ENCODE data around the gene SH3D19. TPM values are rescaled to one million over a fixed set of nuclear protein-coding genes. Genes with fewer than 3 reads are reported as not detected.

Gene SH3D19
- total RNA-seq, 1 donor from 2014 or later: 66.5 TPM

GRCh38 chr4:151206241-151207005 is 119.0 kb downstream of the SH3D19 start:
- Mint-ChIP-seq H3K36me3 (ENCODE audit: low read depth, unreplicated experiment) (no peaks in the 10 kb centered on the region), H3K27ac (ENCODE audit: unreplicated experiment) (no peak overlapping the region), H3K4me1 (ENCODE audit: low read depth, unreplicated experiment) (peaks cover 38% of the 10 kb centered on the region), H3K9me3 (ENCODE audit: unreplicated experiment) (no peaks in the 10 kb centered on the region), H3K27me3 (ENCODE audit: low read depth, unreplicated experiment) (no peaks in the 10 kb centered on the region), H3K4me3 (ENCODE audit: unreplicated experiment) (no peak overlapping the region)
- Histone ChIP-seq H3K4me3 (ENCODE audit: insufficient read depth, low read depth, low read length) (no peak overlapping the region), H3K27me3 (ENCODE audit: insufficient read depth, low read length) (no peaks in the 10 kb centered on the region), H2AFZ (ENCODE audit: low read depth, low read length) (no peak overlapping the region), H3K9me3 (ENCODE audit: insufficient read depth, low read depth, low read length) (no peaks in the 10 kb centered on the region), H3K27ac (ENCODE audit: low read depth, low read length) (no peak overlapping the region), H3K79me2 (ENCODE audit: insufficient read depth, low read length) (no peaks in the 10 kb centered on the region), H3K4me2 (ENCODE audit: low read length) (no peak overlapping the region), H4K20me1 (ENCODE audit: insufficient read depth, low read length) (peaks cover 8% of the 10 kb centered on the region), H3K36me3 (ENCODE audit: insufficient read depth, low read length) (no peaks in the 10 kb centered on the region), H3K4me1 (ENCODE audit: insufficient read depth, low read length) (peaks cover 10% of the 10 kb centered on the region), H3K9ac (ENCODE audit: low read length) (no peak overlapping the region)
- DNase-seq (ENCODE audit: low read depth) (no peak), FAIRE-seq (no peak)
- no peak for TF ChIP-seq CTCF (IDR thresholded peaks at IDR 0.05; ENCODE audit: insufficient read depth, low read depth, low read length)
- no peak for TF ChIP-seq EZH2 (IDR thresholded peaks at IDR 0.05; ENCODE audit: insufficient read depth, low read length)

GRCh38 chr4:151205722-151206121 is 119.7 kb downstream of the SH3D19 start:
- no peaks in the 10 kb centered on the region for H3K79me2 ChIP-seq (ENCODE audit: insufficient read depth, low read length)
- H3K36me3 Mint-ChIP-seq (ENCODE audit: low read depth, unreplicated experiment): no peaks in the 10 kb centered on the region
- peaks cover 10% of the 10 kb centered on the region for H3K4me1 ChIP-seq (ENCODE audit: insufficient read depth, low read length)
- H3K9me3 ChIP-seq (ENCODE audit: insufficient read depth, low read depth, low read length): no peaks in the 10 kb centered on the region
- H3K27me3 Mint-ChIP-seq (ENCODE audit: low read depth, unreplicated experiment): no peaks in the 10 kb centered on the region
- H3K9ac ChIP-seq (ENCODE audit: low read length): no peak overlapping the region
- no peaks in the 10 kb centered on the region for H3K9me3 Mint-ChIP-seq (ENCODE audit: unreplicated experiment)
- no peak for TF ChIP-seq CTCF (IDR thresholded peaks at IDR 0.05; ENCODE audit: insufficient read depth, low read depth, low read length)
- no peak for TF ChIP-seq EZH2 (IDR thresholded peaks at IDR 0.05; ENCODE audit: insufficient read depth, low read length)
- DNase-seq (ENCODE audit: low read depth): no peak
- no peak overlapping the region for H3K4me3 ChIP-seq (ENCODE audit: insufficient read depth, low read depth, low read length)
- H3K4me1 Mint-ChIP-seq (ENCODE audit: low read depth, unreplicated experiment): peaks cover 41% of the 10 kb centered on the region
- H3K36me3 ChIP-seq (ENCODE audit: insufficient read depth, low read length): no peaks in the 10 kb centered on the region
- H3K27ac ChIP-seq (ENCODE audit: low read depth, low read length): no peak overlapping the region
- H4K20me1 ChIP-seq (ENCODE audit: insufficient read depth, low read length): peaks cover 8% of the 10 kb centered on the region
- no peak overlapping the region for H3K4me3 Mint-ChIP-seq (ENCODE audit: unreplicated experiment)
- no peak overlapping the region for H3K27ac Mint-ChIP-seq (ENCODE audit: unreplicated experiment)
- no peak overlapping the region for H3K4me2 ChIP-seq (ENCODE audit: low read length)
- no peaks in the 10 kb centered on the region for H3K27me3 ChIP-seq (ENCODE audit: insufficient read depth, low read length)
- no peak for FAIRE-seq
- no peak overlapping the region for H2AFZ ChIP-seq (ENCODE audit: low read depth, low read length)

GRCh38 chr4:151204925-151205524 is 120.4 kb downstream of the SH3D19 start:
- H3K4me3 Mint-ChIP-seq (ENCODE audit: unreplicated experiment): peak overlapping the region; percentile 45
- peak overlapping the region; percentile 84 for H3K27ac Mint-ChIP-seq (ENCODE audit: unreplicated experiment)
- H3K4me1 Mint-ChIP-seq (ENCODE audit: low read depth, unreplicated experiment): peaks cover 42% of the 10 kb centered on the region
- Histone ChIP-seq H3K9ac (ENCODE audit: low read length) (no peak overlapping the region), H2AFZ (ENCODE audit: low read depth, low read length) (no peak overlapping the region), H3K4me2 (ENCODE audit: low read length) (no peak overlapping the region), H3K9me3 (ENCODE audit: insufficient read depth, low read depth, low read length) (no peaks in the 10 kb centered on the region), H3K36me3 (ENCODE audit: insufficient read depth, low read length) (no peaks in the 10 kb centered on the region), H4K20me1 (ENCODE audit: insufficient read depth, low read length) (peaks cover 8% of the 10 kb centered on the region), H3K4me1 (ENCODE audit: insufficient read depth, low read length) (peaks cover 10% of the 10 kb centered on the region), H3K27ac (ENCODE audit: low read depth, low read length) (no peak overlapping the region), H3K79me2 (ENCODE audit: insufficient read depth, low read length) (peaks cover 4% of the 10 kb centered on the region), H3K4me3 (ENCODE audit: insufficient read depth, low read depth, low read length) (no peak overlapping the region), H3K27me3 (ENCODE audit: insufficient read depth, low read length) (no peaks in the 10 kb centered on the region)
- FAIRE-seq (no peak), DNase-seq (ENCODE audit: low read depth) (no peak)
- H3K36me3 Mint-ChIP-seq (ENCODE audit: low read depth, unreplicated experiment): no peaks in the 10 kb centered on the region
- TF ChIP-seq EZH2 (IDR thresholded peaks at IDR 0.05; ENCODE audit: insufficient read depth, low read length) (no peak), CTCF (IDR thresholded peaks at IDR 0.05; ENCODE audit: insufficient read depth, low read depth, low read length) (no peak)
- no peaks in the 10 kb centered on the region for H3K27me3 Mint-ChIP-seq (ENCODE audit: low read depth, unreplicated experiment)
- no peaks in the 10 kb centered on the region for H3K9me3 Mint-ChIP-seq (ENCODE audit: unreplicated experiment)
